ENCODE measurements around the gene MMP10. TPM values are rescaled to one million over a fixed set of nuclear protein-coding genes. Genes with fewer than 3 reads are reported as not detected.
"Not testable (repeated sequence)": the region's sequence is repeated elsewhere in the genome, so short reads cannot be mapped to it uniquely, and the experiment has no call there.

MMP10 gene
- total RNA-seq, 1 experiment from 2014 or later: 0.63 TPM

DNA sequence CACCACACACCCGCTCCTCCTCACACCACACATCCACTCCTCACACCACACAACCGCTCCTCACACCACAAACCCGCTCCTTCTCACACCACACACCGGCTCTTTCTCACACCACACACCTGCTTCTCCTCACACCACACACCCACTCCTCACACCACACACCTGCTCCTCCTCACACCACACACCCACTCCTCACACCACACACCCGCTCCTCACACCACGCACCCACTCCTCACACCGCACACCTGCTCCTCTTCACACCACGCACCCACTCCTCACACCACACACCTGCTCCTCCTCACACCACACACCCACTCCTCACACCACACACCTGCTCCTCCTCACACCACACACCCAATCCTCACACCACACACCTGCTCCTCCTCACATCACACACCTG is 49.5 kb downstream of the MMP10 start:
- not testable (repeated sequence) for H3K4me3 ChIP-seq; H3K27me3 ChIP-seq (replicated peaks); H3K9me3 ChIP-seq (replicated peaks); H3K36me3 ChIP-seq; H3K4me1 ChIP-seq (replicated peaks); DNase-seq (ENCODE audit: low read depth in 1 of 2, low spot score in 2 of 2); H3K27ac ChIP-seq

- H3K9me3 ChIP-seq (replicated peaks): no peaks in the 10 kb centered on the region
- H3K4me1 ChIP-seq (replicated peaks): no peaks in the 10 kb centered on the region
- H3K27me3 ChIP-seq (replicated peaks): no peaks in the 10 kb centered on the region
- DNase-seq (ENCODE audit: low read depth in 1 of 2, low spot score in 2 of 2): peak in 1 of 2 experiments; percentile 1
- no peaks in the 10 kb centered on the region for H3K36me3 ChIP-seq
- no peak overlapping the region for H3K4me3 ChIP-seq
- H3K27ac ChIP-seq: no peak overlapping the region
These were observed 50.3 kb downstream of the MMP10 start for GRCh38 chr11:102729849-102730815.

GRCh38 chr11:102727890-102728289 is 52.5 kb downstream of the MMP10 start:
- no peak for DNase-seq (ENCODE audit: low read depth in 1 of 2, low spot score in 2 of 2)
- H3K27me3 ChIP-seq (replicated peaks): no peaks in the 10 kb centered on the region
- H3K4me1 ChIP-seq (replicated peaks): no peaks in the 10 kb centered on the region
- no peaks in the 10 kb centered on the region for H3K36me3 ChIP-seq
- H3K27ac ChIP-seq: no peak overlapping the region
- no peak overlapping the region for H3K4me3 ChIP-seq
- no peaks in the 10 kb centered on the region for H3K9me3 ChIP-seq (replicated peaks)

GRCh38 chr11:102724904-102725500 is 55.4 kb downstream of the MMP10 start, which contains the start of gene MMP8:
Gene MMP8, minus strand, starts transcription at chr11:102724954. Its CDS starts 99 bp downstream, at chr11:102724855.
- no peaks in the 10 kb centered on the region for H3K9me3 ChIP-seq (replicated peaks)
- DNase-seq (ENCODE audit: low read depth in 1 of 2, low spot score in 2 of 2): no peak
- no peaks in the 10 kb centered on the region for H3K36me3 ChIP-seq
- no peak within 1 kb of the TSS for H3K27ac ChIP-seq
- H3K4me1 ChIP-seq (replicated peaks): no peaks in the 10 kb centered on the region
- H3K27me3 ChIP-seq (replicated peaks): no peaks in the 10 kb centered on the region
- H3K4me3 ChIP-seq: no peak within 1 kb of the TSS

- Histone ChIP-seq H3K4me3 (no peak overlapping the region), H3K36me3 (no peaks in the 10 kb centered on the region), H3K27me3 (replicated peaks) (no peaks in the 10 kb centered on the region), H3K27ac (no peak overlapping the region), H3K9me3 (replicated peaks) (no peaks in the 10 kb centered on the region), H3K4me1 (replicated peaks) (no peaks in the 10 kb centered on the region)
- no peak for DNase-seq (ENCODE audit: low read depth in 1 of 2, low spot score in 2 of 2)
These were observed 57.6 kb downstream of the MMP10 start for GRCh38 chr11:102722821-102723220.

Other genes starting within 250 kb of the MMP10 start
- gene MMP7, start 249.9 kb downstream of the MMP10 start, total RNA-seq (2014; rRNA removed; shearing (Covaris generic)): 0.34 TPM in 1 of 2 replicates, not detected in the other
- gene MMP20, start 155.3 kb downstream of the MMP10 start, total RNA-seq (2014; rRNA removed; shearing (Covaris generic)): not detected in 2 replicates
- not detected in 2 replicates for gene MMP27, start 74.9 kb downstream of the MMP10 start, total RNA-seq (2014; rRNA removed; shearing (Covaris generic))
- gene MMP8, start 55.7 kb downstream of the MMP10 start, total RNA-seq (2014; rRNA removed; shearing (Covaris generic)): not detected in 2 replicates
- gene MMP1, start 17.5 kb upstream of the MMP10 start, total RNA-seq (2014; rRNA removed; shearing (Covaris generic)): 0.29 and 1.1 TPM in 2 replicates
- gene MMP3, start 63.0 kb upstream of the MMP10 start, total RNA-seq (2014; rRNA removed; shearing (Covaris generic)): 0.32 and 0.60 TPM in 2 replicates
- 0.05 TPM in 1 of 2 replicates, not detected in the other for gene MMP12, start 94.4 kb upstream of the MMP10 start, total RNA-seq (2014; rRNA removed; shearing (Covaris generic))
- not detected in 2 replicates for gene MMP13, start 175.1 kb upstream of the MMP10 start, total RNA-seq (2014; rRNA removed; shearing (Covaris generic))